HG02763 (cell line): ENCODE results near the gene BCAS3.

Source experiments
- ATAC-seq: cut with Tn5 transposase; IDR thresholded peaks from one replicate; pipeline ENCODE4 v1.9.1; 2021; ENCODE audit warnings: mild to moderate bottlenecking, moderate library complexity; ENCODE audit not compliant: unreplicated experiment

BCAS3 gene

GRCh38 chr17:61116577-61116976, 438.9 kb downstream of the BCAS3 start:
- no peak for ATAC-seq

GRCh38 chr17:61117983-61118382, 440.3 kb downstream of the BCAS3 start:
- ATAC-seq = no peak

- no peak for ATAC-seq
Measured at GRCh38 chr17:61118871-61119270, 441.2 kb downstream of the BCAS3 start.

GRCh38 chr17:61122326-61122913, 444.8 kb downstream of the BCAS3 start:
- no peak for ATAC-seq

- ATAC-seq = no peak
Measured at GRCh38 chr17:61124562-61124961, 446.9 kb downstream of the BCAS3 start.

- ATAC-seq = no peak
Measured at GRCh38 chr17:61126473-61127249, 449.0 kb downstream of the BCAS3 start.

GRCh38 chr17:61127960-61128359, 450.3 kb downstream of the BCAS3 start:
- no peak for ATAC-seq

- no peak for ATAC-seq
Measured at GRCh38 chr17:61128661-61129115, 451.0 kb downstream of the BCAS3 start.

GRCh38 chr17:61129267-61130254, 451.9 kb downstream of the BCAS3 start:
- no peak for ATAC-seq

- ATAC-seq = no peak
Measured at GRCh38 chr17:61130330-61130729, 452.7 kb downstream of the BCAS3 start.

- ATAC-seq = no peak
Measured at GRCh38 chr17:61131585-61131984, 453.9 kb downstream of the BCAS3 start.

- no peak for ATAC-seq
Measured at GRCh38 chr17:61132524-61132923, 454.9 kb downstream of the BCAS3 start.

- no peak for ATAC-seq
Measured at GRCh38 chr17:61133853-61134252, 456.2 kb downstream of the BCAS3 start.

GRCh38 chr17:61134551-61135235, 457.0 kb downstream of the BCAS3 start:
- no peak for ATAC-seq

GRCh38 chr17:61135782-61136181, 458.1 kb downstream of the BCAS3 start:
- no peak for ATAC-seq

GRCh38 chr17:61136296-61136695, 458.6 kb downstream of the BCAS3 start:
- ATAC-seq = no peak

GRCh38 chr17:61139219-61139618, 461.6 kb downstream of the BCAS3 start:
- ATAC-seq = peak; percentile 79

- ATAC-seq = no peak
Measured at GRCh38 chr17:61140081-61140786, 462.6 kb downstream of the BCAS3 start.

- no peak for ATAC-seq
Measured at GRCh38 chr17:61143026-61143425, 465.4 kb downstream of the BCAS3 start.

- ATAC-seq = no peak
Measured at GRCh38 chr17:61144137-61144536, 466.5 kb downstream of the BCAS3 start.
